ENCODE data around the gene NAA15.

NAA15 gene

GRCh38 chr4:139367421-139368090 lies 66.3 kb downstream of the NAA15 start:
- TF ChIP-seq CTCF (IDR thresholded peaks at IDR 0.05; ENCODE audit: borderline replicate concordance, insufficient read depth, low read depth, low read length), result no peak
- H3K4me3 ChIP-seq (ENCODE audit: low read depth, low read length), result no peak overlapping the region

DNA sequence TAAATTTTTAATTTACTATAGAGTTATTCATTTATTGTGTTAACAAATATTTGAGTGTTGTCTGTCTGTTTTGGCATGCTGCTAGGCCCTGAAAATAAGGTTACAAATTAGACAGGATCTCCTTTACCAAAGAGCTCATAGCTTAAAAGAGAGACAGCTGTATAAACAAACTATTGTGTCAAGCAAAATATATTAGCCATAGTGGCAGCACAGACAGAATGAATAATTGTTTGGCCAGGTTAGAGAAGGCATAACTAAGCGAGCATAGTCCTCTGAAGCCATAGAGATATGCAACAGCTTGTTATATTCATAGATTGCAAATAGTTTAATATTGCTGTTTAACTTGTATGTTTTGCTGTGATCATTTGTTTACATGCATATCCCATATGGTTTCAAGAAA lies 67.7 kb downstream of the NAA15 start:
- no peak overlapping the region for H3K4me3 ChIP-seq (ENCODE audit: low read depth, low read length)
- TF ChIP-seq CTCF (IDR thresholded peaks at IDR 0.05; ENCODE audit: borderline replicate concordance, insufficient read depth, low read depth, low read length), result no peak

GRCh38 chr4:139374251-139374650 lies 72.9 kb downstream of the NAA15 start:
- no peak for TF ChIP-seq CTCF (IDR thresholded peaks at IDR 0.05; ENCODE audit: borderline replicate concordance, insufficient read depth, low read depth, low read length)
- H3K4me3 ChIP-seq (ENCODE audit: low read depth, low read length), result no peak overlapping the region

GRCh38 chr4:139386421-139386820 lies 85.1 kb downstream of the NAA15 start:
- no peak for TF ChIP-seq CTCF (IDR thresholded peaks at IDR 0.05; ENCODE audit: borderline replicate concordance, insufficient read depth, low read depth, low read length)
- no peak overlapping the region for H3K4me3 ChIP-seq (ENCODE audit: low read depth, low read length)

DNA sequence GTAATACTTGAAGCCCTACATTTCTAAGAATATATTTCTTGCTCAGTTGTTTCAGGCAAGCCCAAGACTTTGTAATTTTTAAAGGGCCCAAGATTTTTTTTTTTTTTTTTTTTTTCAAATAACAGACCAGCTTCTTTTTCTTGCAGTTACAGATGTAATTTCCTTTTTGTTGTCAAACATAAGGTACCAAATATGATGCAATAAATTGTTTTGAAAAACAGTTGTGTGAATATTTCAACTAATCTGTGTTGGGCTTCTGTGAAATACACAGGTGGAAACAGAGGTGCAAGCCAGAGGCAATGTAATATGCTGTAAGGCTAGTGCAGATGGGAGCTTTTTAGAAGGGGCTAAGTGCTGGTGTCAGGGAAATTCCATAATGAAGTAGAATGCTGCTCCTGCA lies 87.8 kb downstream of the NAA15 start:
- TF ChIP-seq CTCF (IDR thresholded peaks at IDR 0.05; ENCODE audit: borderline replicate concordance, insufficient read depth, low read depth, low read length), result no peak
- H3K4me3 ChIP-seq (ENCODE audit: low read depth, low read length), result no peak overlapping the region

DNA sequence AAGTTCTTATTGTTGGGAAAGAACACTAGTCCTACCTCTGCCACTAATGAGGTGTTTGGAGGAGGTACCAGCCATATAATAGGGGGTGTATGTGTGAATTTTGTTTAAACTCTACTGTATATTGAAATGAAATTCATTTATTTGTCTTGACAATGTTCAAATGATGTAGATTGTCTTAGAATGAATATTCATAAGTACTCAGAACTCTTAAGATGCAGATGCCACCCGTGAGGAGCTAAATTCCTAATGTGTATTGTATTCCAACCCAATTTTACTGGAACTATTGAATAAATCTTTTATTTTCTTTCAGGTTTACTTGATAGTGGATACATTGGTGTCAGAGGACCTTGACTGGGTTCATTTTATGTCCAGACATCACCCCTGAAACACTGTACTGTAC lies 88.7 kb downstream of the NAA15 start:
- TF ChIP-seq CTCF (IDR thresholded peaks at IDR 0.05; ENCODE audit: borderline replicate concordance, insufficient read depth, low read depth, low read length), result no peak
- no peak overlapping the region for H3K4me3 ChIP-seq (ENCODE audit: low read depth, low read length)

GRCh38 chr4:139391731-139392130 lies 90.4 kb downstream of the NAA15 start:
- H3K4me3 ChIP-seq (ENCODE audit: low read depth, low read length), result no peak overlapping the region
- no peak for TF ChIP-seq CTCF (IDR thresholded peaks at IDR 0.05; ENCODE audit: borderline replicate concordance, insufficient read depth, low read depth, low read length)

Measured in GM12875 (cell line).